Tibial nerve (tissue), 3 donors: Measurements from ENCODE around the gene SH3YL1.

Experiments used
- EP300 ChIP-seq, 2 donors: sonication (generic); formaldehyde crosslinking; IDR thresholded peaks; one replicate each; pipeline ENCODE4 v1.6.1; 2017; ENCODE audit warnings: antibody characterized with exemption in 2 of 2, mild to moderate bottlenecking in 1 of 2
- POLR2A ChIP-seq, 2 donors: fragments of 450-650 bp; IDR thresholded peaks; one replicate each; pipeline ENCODE4 v1.6.1; 2017; ENCODE audit warnings: antibody characterized with exemption in 2 of 2, mild to moderate bottlenecking in 2 of 2, moderate library complexity in 2 of 2

DNA sequence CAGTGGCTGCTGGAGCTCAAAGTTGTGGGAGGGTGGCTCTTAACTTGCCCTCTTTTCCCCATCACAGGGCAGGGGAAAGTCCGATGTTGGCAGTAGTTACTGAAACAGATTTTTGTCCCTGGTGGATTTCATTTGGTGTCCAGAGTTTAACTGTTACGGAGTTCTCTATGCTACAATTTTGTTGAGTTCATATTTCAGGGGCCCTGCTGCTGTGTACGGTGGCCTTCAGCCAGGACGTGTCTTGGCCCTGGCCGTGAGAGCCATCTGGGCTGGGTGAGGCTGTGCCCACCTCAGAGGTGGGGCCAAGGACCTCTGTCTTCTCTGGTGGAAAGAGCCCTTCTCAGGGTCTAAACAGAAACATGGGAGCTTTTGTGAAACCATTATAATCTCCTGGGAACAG is 67.4 kb downstream of the SH3YL1 start:
- TF ChIP-seq POLR2A (IDR thresholded peaks at IDR 0.05) (no peak), EP300 (IDR thresholded peaks at IDR 0.05) (no peak)
